ENCODE data around the gene HLA-DQA2. TPM values are rescaled to one million over a fixed set of nuclear protein-coding genes. Genes with fewer than 3 reads are reported as not detected.

The HLA-DQA2 gene
- not detected in 2 replicates for total RNA-seq

DNA sequence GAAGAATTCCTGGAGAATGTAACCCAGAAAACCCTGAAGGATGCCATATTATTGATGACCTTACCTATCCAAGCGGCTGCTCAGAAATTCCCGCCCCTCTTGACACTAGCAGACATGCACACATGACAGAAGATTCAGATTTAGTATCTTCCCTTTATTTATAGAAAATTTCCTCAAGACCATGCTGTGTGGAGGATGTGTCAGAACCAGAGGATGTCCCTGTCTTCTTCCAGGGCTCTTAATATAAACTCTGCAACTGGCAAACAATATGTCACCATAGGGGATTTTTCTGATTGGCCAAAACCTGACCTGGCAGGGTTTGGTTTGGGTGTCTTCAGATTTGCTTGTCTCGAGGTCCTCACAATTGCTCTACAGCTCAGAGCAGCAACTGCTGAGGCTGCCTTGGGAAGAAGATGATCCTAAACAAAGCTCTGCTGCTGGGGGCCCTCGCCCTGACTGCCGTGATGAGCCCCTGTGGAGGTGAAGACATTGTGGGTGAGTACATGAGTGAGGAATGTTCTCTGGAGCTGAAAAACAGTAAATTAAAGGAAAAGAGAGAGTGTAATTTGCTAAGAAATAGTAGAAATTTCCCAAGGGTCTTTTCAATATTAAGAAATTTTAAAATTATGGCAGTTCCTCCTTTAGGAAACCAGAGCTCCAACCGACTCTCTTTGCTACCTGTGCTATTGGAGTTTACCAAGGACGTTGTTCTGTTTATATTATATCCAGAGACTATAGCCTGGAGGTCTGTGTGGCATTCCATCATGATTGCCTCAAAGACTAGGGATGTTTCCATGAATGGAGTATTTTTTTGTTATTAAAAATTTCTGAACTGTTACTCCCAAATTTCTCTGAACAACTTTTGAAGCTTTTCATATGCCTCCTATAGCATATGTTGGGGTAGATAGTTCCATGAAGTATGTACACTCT, at the start of gene HLA-DQA2:
HLA-DQA2 (plus strand) TSS at position 361 of the 930 bp plus-strand sequence; CDS start at position 414, 53 bp downstream.

DNA sequence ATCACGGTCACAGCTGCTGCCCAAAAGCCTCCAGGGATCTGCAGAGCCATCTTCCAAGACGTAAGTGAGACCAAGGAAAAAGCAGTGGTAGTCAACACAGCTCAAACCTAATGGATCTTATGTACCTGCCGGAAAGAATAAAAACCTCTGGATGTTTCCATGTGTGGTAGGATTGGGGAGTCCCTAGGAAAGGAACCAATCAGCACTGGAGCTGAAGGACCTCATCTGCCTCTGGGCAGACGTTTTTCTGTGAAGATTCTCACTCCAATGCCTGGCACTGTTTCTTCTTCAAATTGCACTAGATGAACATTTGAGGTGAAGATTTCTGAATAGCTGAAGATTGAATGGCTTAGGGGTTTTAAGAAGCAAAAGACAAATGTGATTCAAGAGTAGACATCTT, 22.2 kb downstream of the HLA-DQA2 start, which contains the start of gene HLA-DQB2:
HLA-DQB2 (minus strand) TSS at position 112 of the 400 bp plus-strand sequence; CDS start at position 50, 62 bp downstream.

Other genes with a start within 250 kb of the HLA-DQA2 start
- not detected in 2 replicates for gene HLA-DRB5, start 211.1 kb upstream of the HLA-DQA2 start, total RNA-seq
- gene HLA-DRB1, start 151.5 kb upstream of the HLA-DQA2 start, total RNA-seq: not detected in 2 replicates
- gene HLA-DQA1, start 104.0 kb upstream of the HLA-DQA2 start, total RNA-seq: not detected in 2 replicates
- gene HLA-DQB1, start 74.7 kb upstream of the HLA-DQA2 start, total RNA-seq: not detected in 2 replicates
- gene HLA-DQB2, start 22.1 kb downstream of the HLA-DQA2 start, total RNA-seq: not detected in 2 replicates
- 0.29 and 1.1 TPM in 2 replicates for gene HLA-DOB, start 75.6 kb downstream of the HLA-DQA2 start, total RNA-seq
- 13.8 and 15.6 TPM in 2 replicates for gene TAP2, start 97.3 kb downstream of the HLA-DQA2 start, total RNA-seq
- gene PSMB8, start 102.7 kb downstream of the HLA-DQA2 start, total RNA-seq: 77.6 and 79.8 TPM in 2 replicates
- 43.8 and 54.9 TPM in 2 replicates for gene TAP1, start 112.3 kb downstream of the HLA-DQA2 start, total RNA-seq
- gene PSMB9, start 112.8 kb downstream of the HLA-DQA2 start, total RNA-seq: 29.4 and 34.6 TPM in 2 replicates
- gene HLA-DMB, start 199.6 kb downstream of the HLA-DQA2 start, total RNA-seq: not detected in 2 replicates
- 0.29 and 4.1 TPM in 2 replicates for gene HLA-DMA, start 211.7 kb downstream of the HLA-DQA2 start, total RNA-seq
- gene BRD2, start 227.2 kb downstream of the HLA-DQA2 start, total RNA-seq: 89.4 and 124 TPM in 2 replicates